ENCODE measurements around the gene PKNOX2. TPM values are rescaled to one million over a fixed set of nuclear protein-coding genes. Genes with fewer than 3 reads are reported as not detected.

The PKNOX2 gene
- total and polyA plus RNA-seq, 9 of the 15 experiments (the other 6 are each of a cell fraction or from before 2014, with no cell fraction given): not detected

GRCh38 chr11:125271483-125272091 lies 107.0 kb downstream of the PKNOX2 start:
- POLR2A ChIA-PET: no interaction called here

More at GRCh38 chr11:125271483-125272091, 107.0 kb downstream of the PKNOX2 start:
- no peaks in the 10 kb centered on the region for H3K79me2 ChIP-seq (ENCODE audit: control insufficient read depth, insufficient read depth, low read length)
- H3K27ac ChIP-seq (ENCODE audit: extremely low read depth, low read depth, low read length): no peak overlapping the region
- H3K9ac ChIP-seq (ENCODE audit: insufficient read depth in 1 of 2, low read depth in 2 of 2, low read length in 2 of 2): no peak overlapping the region
- H3K4me1 ChIP-seq (replicated peaks in 1 of 2; ENCODE audit: control insufficient read depth in 2 of 2, insufficient read depth in 2 of 2, low read length in 2 of 2): peaks cover 9 to 15% of the 10 kb centered on the region in 2 experiments; a peak in 3 of 5 replicates
- BruUV-seq (replicated peaks): no TSS peak
- WGBS (ENCODE audit: insufficient coverage, low coverage, missing lambda C conversion rate): under 1% methylated on average over 5 of the region's 6 CpGs
- in situ Hi-C loops (cut with MboI): no loop called here
- H3K4me2 ChIP-seq (ENCODE audit: insufficient read depth, low read length): no peak overlapping the region
- no peak overlapping the region for H3K4me3 ChIP-seq
- CTCF ChIA-PET (ENCODE audit: low intra/inter-chr PET ratio): no interaction called here
- H3K36me3 ChIP-seq (ENCODE audit: control insufficient read depth, insufficient read depth, low read length): no peaks in the 10 kb centered on the region
- intact Hi-C loops (cut with micrococcal nuclease): no loop called here
- H2AFZ ChIP-seq (ENCODE audit: low read depth, low read length): no peak overlapping the region
- no peaks in the 10 kb centered on the region for H4K20me1 ChIP-seq (replicated peaks; ENCODE audit: control insufficient read depth, insufficient read depth, low read length)
- H3K9me3 ChIP-seq (replicated peaks; ENCODE audit: control insufficient read depth, insufficient read depth, low read depth, low read length): no peaks in the 10 kb centered on the region
- no peak for DNase-seq (ENCODE audit: extremely low read depth in 1 of 4, low spot score in 3 of 4)
- TF ChIP-seq ZFP1 (CRISPR knock-in tag; IDR thresholded peaks at IDR 0.05) (no peak), ZNF436 (CRISPR knock-in tag; IDR thresholded peaks at IDR 0.05) (no peak), ETS2 (tag; IDR thresholded peaks at IDR 0.05; ENCODE audit: borderline replicate concordance, poor library complexity, severe bottlenecking) (no peak), ZNF280A (IDR thresholded peaks at IDR 0.05; ENCODE audit: low read depth, partially characterized antibody) (no peak), E4F1 (CRISPR knock-in tag; IDR thresholded peaks at IDR 0.05; ENCODE audit: borderline replicate concordance) (no peak), TAF9B (IDR thresholded peaks at IDR 0.05; ENCODE audit: partially characterized antibody) (no peak), MLLT1 (IDR thresholded peaks at IDR 0.05) (no peak), VEZF1 (CRISPR knock-in tag; IDR thresholded peaks at IDR 0.05) (no peak), MXI1 (IDR thresholded peaks at IDR 0.05; ENCODE audit: low read depth, low read length) (no peak), CGGBP1 (CRISPR knock-in tag; IDR thresholded peaks at IDR 0.05) (no peak)
- H3K27me3 ChIP-seq (ENCODE audit: control insufficient read depth in 2 of 2, insufficient read depth in 2 of 2, low read length in 2 of 2): peaks cover 21 to 57% of the 10 kb centered on the region in 2 experiments
- no peaks in the 10 kb centered on the region for H3K9me1 ChIP-seq (ENCODE audit: control insufficient read depth, insufficient read depth, low read length)
- no peak for FAIRE-seq
- ATAC-seq: no peak
